Measurements from ENCODE around the gene GALNS.

DNA sequence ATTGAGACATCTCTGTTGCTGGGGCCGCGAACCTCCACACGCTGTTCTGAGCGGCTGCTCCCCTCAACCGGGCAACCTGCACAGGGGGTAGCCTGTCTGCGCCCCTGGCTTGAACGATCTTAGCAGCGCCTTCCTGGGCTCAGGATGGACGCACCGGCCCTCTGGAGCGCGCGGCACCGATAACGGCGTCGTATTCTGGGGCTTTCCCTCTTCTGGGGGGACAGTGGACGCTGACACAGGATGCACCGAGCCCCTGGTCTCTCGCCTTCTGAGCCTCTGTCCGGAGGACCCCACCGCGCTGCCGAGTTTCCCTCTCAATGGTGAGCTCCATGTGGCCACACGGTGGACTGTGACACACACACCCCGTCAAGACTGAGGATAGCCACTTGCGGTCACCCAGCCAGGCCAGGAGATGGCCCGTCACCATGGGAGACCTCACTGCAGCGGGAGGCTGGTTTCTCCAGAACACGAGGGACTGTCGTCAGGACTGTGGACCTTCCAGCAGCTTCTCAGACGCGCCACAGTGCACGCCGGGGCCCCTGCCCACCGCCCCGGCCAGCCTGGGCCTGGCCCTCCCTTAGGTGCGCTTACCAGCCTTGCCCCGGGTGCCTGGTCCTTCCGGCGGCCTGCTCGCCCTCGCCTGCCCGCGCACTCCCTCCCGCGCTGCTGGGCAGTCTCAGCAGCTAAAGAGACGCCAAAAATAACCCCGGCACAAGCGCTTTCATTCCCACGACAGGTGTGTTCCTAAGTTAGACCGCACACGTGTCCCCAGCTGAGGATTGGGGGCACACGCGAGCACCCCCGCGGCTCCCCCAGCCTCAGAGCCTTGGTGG lies 39.7 kb upstream of the GALNS start:
- TF ChIP-seq, protein P1, sequence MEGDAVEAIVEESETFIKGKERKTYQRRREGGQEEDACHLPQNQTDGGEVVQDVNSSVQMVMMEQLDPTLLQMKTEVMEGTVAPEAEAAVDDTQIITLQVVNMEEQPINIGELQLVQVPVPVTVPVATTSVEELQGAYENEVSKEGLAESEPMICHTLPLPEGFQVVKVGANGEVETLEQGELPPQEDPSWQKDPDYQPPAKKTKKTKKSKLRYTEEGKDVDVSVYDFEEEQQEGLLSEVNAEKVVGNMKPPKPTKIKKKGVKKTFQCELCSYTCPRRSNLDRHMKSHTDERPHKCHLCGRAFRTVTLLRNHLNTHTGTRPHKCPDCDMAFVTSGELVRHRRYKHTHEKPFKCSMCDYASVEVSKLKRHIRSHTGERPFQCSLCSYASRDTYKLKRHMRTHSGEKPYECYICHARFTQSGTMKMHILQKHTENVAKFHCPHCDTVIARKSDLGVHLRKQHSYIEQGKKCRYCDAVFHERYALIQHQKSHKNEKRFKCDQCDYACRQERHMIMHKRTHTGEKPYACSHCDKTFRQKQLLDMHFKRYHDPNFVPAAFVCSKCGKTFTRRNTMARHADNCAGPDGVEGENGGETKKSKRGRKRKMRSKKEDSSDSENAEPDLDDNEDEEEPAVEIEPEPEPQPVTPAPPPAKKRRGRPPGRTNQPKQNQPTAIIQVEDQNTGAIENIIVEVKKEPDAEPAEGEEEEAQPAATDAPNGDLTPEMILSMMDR (IDR thresholded peaks at IDR 0.05) = no peak
- no peak for TF ChIP-seq POLR2A (IDR thresholded peaks at IDR 0.05)
